Activated CD4-positive, alpha-beta T cell treated with anti-CD3 and anti-CD28 coated beads, Interleukin-2, amount 10 ng/mL, durations not matched to agents 7 days and 5 days (primary cell): ENCODE data around the gene TMEM39A. TPM values are rescaled to one million over a fixed set of nuclear protein-coding genes. Genes with fewer than 3 reads are reported as not detected.

Experiments used
- total RNA-seq, 2 experiments: library from RNA; stranded (reverse); gene quantifications; one replicate each; pipeline ENCODE4 v1.2.3, GENCODE V29; 2021

The TMEM39A gene
- total RNA-seq, 2 experiments from 2014 or later, result 24.6 to 32.5 TPM

Other genes with a start within 250 kb of the TMEM39A start
- gene B4GALT4, start 222.7 kb downstream of the TMEM39A start, total RNA-seq, result 10 to 100 TPM; 16.1 to 16.5 TPM
- gene ARHGAP31, start 169.2 kb downstream of the TMEM39A start, total RNA-seq, result 1 to 10 TPM; 2.0 to 2.4 TPM
- 10 to 100 TPM; 25.8 to 29.4 TPM for gene POGLUT1, start 5.3 kb upstream of the TMEM39A start, total RNA-seq
- gene TIMMDC1, start 34.9 kb upstream of the TMEM39A start, total RNA-seq, result 10 to 100 TPM; 67.1 to 72.7 TPM
- 1 to 10 TPM; 7.2 to 7.4 TPM for gene CD80, start 96.0 kb upstream of the TMEM39A start, total RNA-seq
- 1 to 10 TPM; 1.4 to 1.8 TPM for gene ADPRH, start 115.9 kb upstream of the TMEM39A start, total RNA-seq
- gene PLA1A, start 134.3 kb upstream of the TMEM39A start, total RNA-seq, result not detected
- 1 to 10 TPM; 1.7 to 2.9 TPM for gene POPDC2, start 197.0 kb upstream of the TMEM39A start, total RNA-seq
- 10 to 100 TPM; 52.7 to 54.5 TPM for gene COX17, start 213.8 kb upstream of the TMEM39A start, total RNA-seq
- not detected for gene CFAP91, start 239.4 kb upstream of the TMEM39A start, total RNA-seq